Dendritic cell treated with granulocyte-macrophage colony-stimulating factor and Interleukin-4, amounts not matched to agents 40 ng/mL and 50 ng/mL, for 4 days (primary cell): Measurements from ENCODE around the gene DAPK1.

ENCODE experiments used
- H3K27ac Mint-ChIP-seq: one replicate; pipeline ENCODE4 v1.8.0; 2022; ENCODE audit warnings: mild to moderate bottlenecking, mixed read lengths
- H3K27me3 Mint-ChIP-seq: one replicate; pipeline ENCODE4 v1.8.0; 2022; ENCODE audit warnings: mild to moderate bottlenecking, mixed read lengths
- H3K36me3 Mint-ChIP-seq: one replicate; pipeline ENCODE4 v1.8.0; 2022; ENCODE audit warnings: low read depth, mixed read lengths
- H3K4me1 Mint-ChIP-seq: one replicate; pipeline ENCODE4 v1.8.0; 2022; ENCODE audit warnings: low read depth, mixed read lengths
- H3K4me3 Mint-ChIP-seq: one replicate; pipeline ENCODE4 v1.8.0; 2022; ENCODE audit warnings: mild to moderate bottlenecking, moderate library complexity, mixed read lengths
- H3K9me3 Mint-ChIP-seq: one replicate; pipeline ENCODE4 v1.8.0; 2022; ENCODE audit warnings: mixed read lengths
- intact Hi-C: fragments of 100-400 bp; cut with micrococcal nuclease; formaldehyde crosslinking; loops from one replicate; pipeline ENCODE4 v1.15.0; 2022

DAPK1 gene

DNA sequence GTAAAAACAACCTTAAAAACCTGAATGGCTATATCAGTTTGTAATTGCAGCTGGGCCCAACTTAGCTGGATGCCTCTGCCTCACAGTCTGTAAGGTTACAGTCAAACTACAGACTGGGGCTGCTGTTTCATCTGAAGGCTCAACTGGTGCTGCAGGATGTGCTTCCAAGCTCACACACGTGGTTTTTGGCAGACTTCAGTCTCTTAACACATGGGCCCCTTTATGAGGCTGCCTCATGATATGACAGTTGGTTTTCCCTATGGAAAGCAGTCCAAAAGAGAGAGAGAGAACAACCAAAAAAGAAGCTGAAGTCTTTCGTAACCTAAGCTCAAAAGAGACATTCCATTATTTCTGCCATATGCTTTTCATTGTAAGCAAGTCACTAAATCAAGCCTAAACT lies 255.6 kb downstream of the DAPK1 start:
- H3K27ac Mint-ChIP-seq = no peak overlapping the region
- H3K27me3 Mint-ChIP-seq = peaks cover 15% of the 10 kb centered on the region
- intact Hi-C loops = no loop called here
- H3K4me3 Mint-ChIP-seq = no peak overlapping the region
- H3K9me3 Mint-ChIP-seq = peaks cover 9% of the 10 kb centered on the region
- no peaks in the 10 kb centered on the region for H3K36me3 Mint-ChIP-seq
- peaks cover 5% of the 10 kb centered on the region for H3K4me1 Mint-ChIP-seq
